Fibroblast of skin of left biceps (primary cell): Measurements from ENCODE around the gene MORN1.

Source experiments
- DNase-seq, 2 experiments: peaks; one replicate each; pipeline ENCODE4 v3.0.0-alpha.2; 2013; ENCODE audit warnings: low read depth in 2 of 2

The MORN1 gene

GRCh38 chr1:2419416-2419815, 28.1 kb upstream of the MORN1 start:
- DNase-seq = no peak

GRCh38 chr1:2418791-2419320, 27.5 kb upstream of the MORN1 start:
- no peak for DNase-seq

GRCh38 chr1:2417833-2418225, 26.5 kb upstream of the MORN1 start:
- DNase-seq = no peak

- no peak for DNase-seq
These were observed 25.9 kb upstream of the MORN1 start for GRCh38 chr1:2417083-2417832.

- no peak for DNase-seq
These were observed 25.0 kb upstream of the MORN1 start for GRCh38 chr1:2416403-2416802.

GRCh38 chr1:2415801-2416208, 24.5 kb upstream of the MORN1 start:
- DNase-seq = no peak

- DNase-seq = no peak
These were observed 24.0 kb upstream of the MORN1 start for GRCh38 chr1:2415337-2415736.

GRCh38 chr1:2414297-2414958, 23.1 kb upstream of the MORN1 start:
- peak; percentile 8 to 18 for DNase-seq

GRCh38 chr1:2413495-2414296, 22.3 kb upstream of the MORN1 start:
- DNase-seq = no peak

GRCh38 chr1:2412773-2413494, 21.6 kb upstream of the MORN1 start:
- peak in 1 of 2 experiments; percentile 5 for DNase-seq

GRCh38 chr1:2412395-2412772, 21.0 kb upstream of the MORN1 start, which contains the start of gene PEX10:
Gene PEX10, minus strand, starts transcription at chr1:2412564. Its CDS starts 62 bp downstream, at chr1:2412502.
- DNase-seq = peak; percentile 83 to 85

- no peak for DNase-seq
These were observed 20.5 kb upstream of the MORN1 start for GRCh38 chr1:2411801-2412394.

- DNase-seq = no peak
These were observed 18.4 kb upstream of the MORN1 start for GRCh38 chr1:2409745-2410144.

GRCh38 chr1:2408859-2409276, 17.5 kb upstream of the MORN1 start:
- DNase-seq = no peak

- no peak for DNase-seq
These were observed 17.1 kb upstream of the MORN1 start for GRCh38 chr1:2408456-2408855.

- DNase-seq = no peak
These were observed 16.6 kb upstream of the MORN1 start for GRCh38 chr1:2407991-2408275.

GRCh38 chr1:2407166-2407990, 16.0 kb upstream of the MORN1 start:
- DNase-seq = no peak

GRCh38 chr1:2406451-2407041, 15.2 kb upstream of the MORN1 start:
- DNase-seq = no peak

GRCh38 chr1:2405588-2406295, 14.4 kb upstream of the MORN1 start:
- no peak for DNase-seq
